HG03469 (cell line): ENCODE measurements around the gene BCAS2.

Experiments used
- ATAC-seq: cut with Tn5 transposase; IDR thresholded peaks from one replicate; pipeline ENCODE4 v1.9.1; 2021; ENCODE audit warnings: mild to moderate bottlenecking, moderate library complexity, moderate number of reproducible peaks; ENCODE audit not compliant: unreplicated experiment

BCAS2 gene

DNA sequence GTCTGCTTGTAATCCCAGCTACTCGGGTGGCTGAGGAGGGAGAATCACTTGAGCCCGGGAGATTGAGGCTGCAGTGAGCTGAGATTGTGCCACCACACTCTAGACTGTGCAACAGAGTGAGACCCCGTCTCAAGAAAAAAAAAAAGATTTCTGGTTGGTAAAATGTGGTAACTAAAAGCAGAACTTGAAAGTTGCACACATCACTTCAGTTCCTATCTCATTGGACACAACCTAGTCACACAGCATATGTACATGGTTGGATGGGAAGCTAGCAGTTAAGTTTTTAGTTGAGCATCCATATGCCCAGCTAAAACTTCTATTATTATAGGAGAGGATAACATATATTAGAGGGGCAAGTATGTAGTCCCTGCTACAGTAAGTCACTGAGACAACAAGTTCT, 22.1 kb downstream of the BCAS2 start:
- ATAC-seq: peak; percentile 77

DNA sequence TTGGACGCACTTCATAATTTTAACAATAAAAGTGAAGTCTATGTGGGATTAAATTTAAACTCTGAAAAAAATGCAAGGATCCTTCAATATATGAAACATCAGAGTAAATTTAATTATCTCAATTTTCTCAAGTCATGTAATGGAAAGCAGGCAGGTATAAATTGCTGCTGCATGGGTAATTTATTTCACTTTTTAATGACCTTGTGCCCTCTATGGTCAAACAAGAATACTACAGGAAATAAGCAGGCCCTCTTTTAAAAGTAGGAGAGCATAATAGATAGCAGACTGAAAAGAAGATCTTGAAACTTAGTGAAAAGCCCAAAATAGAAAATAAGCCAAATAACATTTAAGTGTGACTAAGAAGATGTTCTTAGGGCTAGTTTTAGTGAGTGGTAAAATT, 22.9 kb downstream of the BCAS2 start:
- ATAC-seq: no peak

DNA sequence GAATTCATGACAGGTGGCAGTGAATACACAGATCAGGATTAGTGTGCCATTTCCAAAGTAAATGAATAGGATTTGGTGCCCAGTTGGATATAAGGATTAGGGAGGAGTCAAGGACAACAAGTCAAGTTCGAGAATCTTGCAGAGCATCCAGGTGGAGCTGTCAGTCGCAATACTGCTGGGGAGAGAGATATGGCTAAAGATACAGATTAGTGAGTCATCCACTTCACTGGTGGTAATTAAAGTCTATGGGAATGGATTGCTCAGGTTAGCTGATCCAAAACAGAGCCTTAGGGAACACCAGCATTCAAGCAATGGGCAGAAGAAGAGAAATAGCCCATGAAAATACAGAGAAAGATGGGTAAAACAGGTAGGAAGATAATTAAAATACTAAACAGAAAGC, 26.8 kb downstream of the BCAS2 start:
- no peak for ATAC-seq

DNA sequence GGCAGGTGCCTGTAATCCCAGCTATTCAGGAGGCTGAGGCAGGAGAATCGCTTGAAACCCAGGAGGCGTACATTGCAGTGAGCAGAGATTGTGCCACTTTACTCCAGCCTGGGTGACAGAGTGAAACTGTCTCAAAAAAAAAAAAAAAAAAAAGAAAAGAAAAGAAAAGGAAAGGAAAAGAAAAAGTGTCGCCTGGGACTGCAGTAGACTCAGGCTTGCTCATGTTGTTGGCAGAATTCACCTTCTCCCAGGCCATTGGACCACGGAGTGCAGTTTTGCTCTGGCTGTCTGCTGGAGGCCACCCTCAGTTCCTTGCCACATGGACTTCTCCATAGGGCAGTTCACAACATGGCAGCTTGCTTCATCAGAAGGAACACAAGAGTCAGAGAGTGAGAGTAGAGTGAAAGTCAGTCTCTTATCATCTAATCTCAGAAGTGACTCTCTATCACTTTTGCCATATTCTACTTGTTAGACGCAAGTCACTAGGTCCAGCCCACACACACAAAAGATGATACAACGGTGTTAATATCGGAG, 29.2 kb downstream of the BCAS2 start:
- ATAC-seq: no peak

DNA sequence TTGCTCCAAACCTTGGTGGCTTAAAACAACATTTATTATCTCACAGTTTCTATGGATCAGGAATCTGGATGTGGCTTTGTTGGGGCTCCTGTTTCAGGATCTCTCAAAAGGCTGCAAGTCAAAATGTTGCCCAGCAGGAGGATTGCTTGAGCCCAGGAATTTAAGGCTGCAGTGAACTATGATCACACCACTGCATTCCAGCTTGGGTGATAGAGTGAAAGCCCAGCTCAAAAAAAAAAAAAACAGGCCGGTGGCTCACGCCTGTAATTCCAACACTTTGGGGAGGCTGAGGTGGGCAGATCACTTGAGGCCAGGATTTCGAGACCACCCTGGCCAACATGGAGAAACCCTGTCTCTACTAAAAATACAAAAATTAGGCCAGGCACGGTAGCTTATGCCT, 30.0 kb downstream of the BCAS2 start:
- no peak for ATAC-seq

DNA sequence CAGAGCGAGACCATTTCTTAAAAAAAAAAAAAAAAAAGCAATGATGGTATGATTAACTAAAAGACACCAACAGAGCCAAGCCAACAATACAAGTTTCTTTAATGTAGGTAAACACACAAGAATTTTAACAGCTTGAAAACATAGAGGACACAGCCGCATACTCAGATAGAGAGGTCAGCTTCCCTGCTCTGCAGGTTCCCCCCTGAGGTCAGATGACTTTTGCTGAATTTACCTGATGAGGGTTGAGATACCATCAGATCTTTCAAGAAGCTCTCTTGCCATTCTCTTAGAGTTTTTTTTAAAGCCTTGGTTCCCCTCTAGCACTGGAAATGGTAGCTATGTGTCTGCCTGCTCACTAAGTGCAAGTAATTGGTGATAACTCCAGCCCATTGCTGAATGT, 31.1 kb downstream of the BCAS2 start:
- no peak for ATAC-seq

DNA sequence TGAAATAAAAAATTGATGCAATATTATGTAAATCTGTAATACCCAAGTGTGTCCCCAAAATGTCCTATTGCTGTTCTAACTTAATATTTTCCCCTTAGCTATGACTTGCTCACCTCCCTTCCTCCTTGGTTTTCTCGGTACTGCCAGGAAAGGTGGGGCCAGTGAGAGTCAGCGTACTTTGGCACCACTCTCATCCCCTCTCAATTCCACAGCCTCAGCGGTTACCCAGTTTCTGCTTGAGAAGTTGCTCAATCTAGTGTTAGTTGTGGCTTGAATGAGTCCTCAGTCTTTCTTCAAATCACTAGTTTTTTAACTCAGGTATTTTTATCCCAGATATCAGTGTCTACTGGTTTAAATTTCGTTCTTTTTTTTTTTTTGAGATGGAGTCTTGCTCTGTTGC, 32.3 kb downstream of the BCAS2 start:
- ATAC-seq: no peak

DNA sequence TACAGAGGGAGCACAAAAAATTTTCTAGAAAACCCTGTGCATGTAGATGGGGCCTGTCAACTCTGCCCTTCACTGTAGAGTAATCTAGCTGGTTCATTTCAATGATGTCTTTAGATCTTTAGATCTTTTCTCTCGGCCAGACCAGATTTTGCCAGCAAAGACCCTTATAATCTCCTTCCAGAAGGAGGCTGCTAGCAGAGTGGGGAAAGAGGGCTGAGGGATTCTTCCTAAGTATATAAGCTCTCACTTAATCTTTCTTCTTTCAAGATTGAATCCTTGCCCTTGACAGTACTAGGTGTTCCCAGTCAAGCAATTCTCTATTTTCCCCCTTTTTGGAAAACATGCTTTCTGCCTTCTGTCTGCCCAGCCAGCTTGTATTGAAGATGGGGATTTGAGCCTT, 34.3 kb downstream of the BCAS2 start:
- no peak for ATAC-seq

DNA sequence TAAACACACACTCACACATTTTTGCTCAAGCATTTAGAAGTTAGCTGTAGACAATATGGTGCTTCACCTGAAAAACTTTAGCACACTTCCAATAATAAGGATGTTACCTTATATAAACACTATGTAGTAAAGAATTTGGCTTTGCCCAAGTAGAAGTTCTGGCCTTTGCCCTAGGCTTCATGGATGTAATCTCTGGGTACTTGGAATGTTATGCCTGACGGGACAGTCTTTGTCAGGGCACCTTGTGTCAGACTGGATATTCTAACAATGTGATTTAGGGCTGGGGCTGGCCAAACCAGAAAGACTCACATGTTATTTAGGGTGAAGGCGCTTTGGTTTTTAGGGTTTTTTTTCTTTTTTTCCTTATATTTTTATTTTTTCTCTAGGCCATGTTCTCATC, 35.6 kb downstream of the BCAS2 start:
- no peak for ATAC-seq

DNA sequence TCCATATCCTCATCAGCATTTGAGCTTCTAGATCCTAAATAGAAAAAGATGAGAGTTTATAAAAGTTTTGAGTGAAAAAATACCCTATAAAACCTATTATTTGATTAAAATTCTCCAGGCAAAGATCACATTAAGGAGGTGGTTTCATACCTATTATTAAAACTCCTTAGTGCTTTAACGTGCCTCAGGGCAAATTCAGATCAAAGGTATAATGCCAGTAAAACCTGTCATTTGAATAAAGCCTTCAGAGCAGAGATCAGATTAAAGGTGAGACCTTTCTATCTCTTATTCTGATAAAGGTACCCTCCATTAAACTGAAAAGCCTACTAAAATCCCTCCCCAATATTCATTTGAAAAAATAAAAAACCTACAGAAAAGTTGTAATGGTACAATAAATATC, 36.1 kb downstream of the BCAS2 start:
- ATAC-seq: no peak

DNA sequence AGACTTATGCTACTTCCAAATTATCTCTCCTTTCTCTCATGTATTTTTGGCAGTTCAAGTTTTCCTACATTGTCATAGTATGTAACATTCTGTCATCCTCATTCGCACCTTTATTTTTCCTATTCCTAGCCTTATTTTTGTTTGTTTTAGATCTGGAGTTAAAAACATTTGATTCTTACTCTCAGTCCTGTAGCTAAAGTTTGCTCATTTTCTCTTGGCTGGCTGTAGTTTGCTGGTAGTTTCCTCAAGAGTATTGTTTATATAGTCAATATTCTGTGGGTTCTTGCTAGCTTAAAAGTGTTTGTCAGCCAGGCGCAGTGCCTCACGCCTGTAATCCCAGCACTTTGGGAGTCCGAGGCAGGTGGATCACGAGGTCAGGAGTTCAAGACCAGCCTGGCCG, 40.6 kb downstream of the BCAS2 start:
- no peak for ATAC-seq

DNA sequence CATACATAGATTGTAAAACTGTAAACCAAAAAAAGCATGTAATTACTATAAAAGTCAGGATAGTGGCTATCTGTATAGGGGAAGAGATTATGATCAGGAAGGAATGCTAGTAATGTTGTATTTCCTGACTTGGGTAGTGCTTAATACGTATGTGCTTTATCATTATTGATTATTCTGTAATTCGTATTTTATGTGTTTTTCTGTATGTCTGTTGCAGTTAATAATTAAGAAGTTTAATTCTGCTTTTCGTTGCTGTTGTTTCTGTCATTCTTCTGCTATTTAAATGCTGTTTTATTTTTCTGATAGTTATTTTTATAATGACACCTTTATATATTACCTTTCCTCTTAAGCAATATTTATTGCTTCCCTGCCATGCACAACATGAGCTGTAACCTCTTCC, 41.1 kb downstream of the BCAS2 start:
- no peak for ATAC-seq

DNA sequence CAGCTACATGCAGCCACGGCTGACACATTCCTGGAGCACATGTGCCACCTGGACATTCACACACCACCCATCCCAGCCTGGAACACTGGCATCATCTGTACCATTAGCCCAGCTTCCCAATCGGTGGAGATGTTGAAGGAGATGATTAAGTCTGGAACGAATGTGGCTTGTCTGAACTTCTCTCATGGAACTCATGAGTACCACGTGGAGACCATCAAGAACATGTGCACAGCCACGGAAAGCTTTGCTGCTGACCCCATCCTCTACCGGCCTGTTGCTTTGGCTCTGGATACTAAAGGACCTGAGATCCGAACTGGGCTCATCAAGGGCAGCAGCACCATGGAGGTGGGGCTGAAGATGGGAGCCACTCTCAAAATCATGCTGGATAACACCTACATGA, 45.4 kb downstream of the BCAS2 start:
- ATAC-seq: no peak

DNA sequence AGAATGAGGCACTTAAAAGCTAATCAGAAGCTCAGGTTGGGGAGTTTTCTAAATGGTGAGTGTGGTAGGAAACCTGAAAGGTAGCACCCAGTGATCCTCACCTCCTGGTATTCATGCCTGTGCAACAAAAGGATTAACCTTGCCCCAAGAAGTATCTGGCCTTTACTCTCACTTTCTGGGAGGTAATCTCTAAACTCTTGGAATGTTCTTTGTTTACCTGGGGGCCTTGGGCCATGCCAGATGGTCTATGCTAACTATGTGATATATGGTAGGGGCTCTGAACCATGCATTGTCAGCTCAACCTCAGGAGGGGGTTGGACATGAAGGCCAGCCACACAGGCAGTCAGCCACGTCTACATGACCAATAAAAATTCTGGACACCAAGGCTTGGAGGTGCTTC, 46.0 kb downstream of the BCAS2 start:
- no peak for ATAC-seq

DNA sequence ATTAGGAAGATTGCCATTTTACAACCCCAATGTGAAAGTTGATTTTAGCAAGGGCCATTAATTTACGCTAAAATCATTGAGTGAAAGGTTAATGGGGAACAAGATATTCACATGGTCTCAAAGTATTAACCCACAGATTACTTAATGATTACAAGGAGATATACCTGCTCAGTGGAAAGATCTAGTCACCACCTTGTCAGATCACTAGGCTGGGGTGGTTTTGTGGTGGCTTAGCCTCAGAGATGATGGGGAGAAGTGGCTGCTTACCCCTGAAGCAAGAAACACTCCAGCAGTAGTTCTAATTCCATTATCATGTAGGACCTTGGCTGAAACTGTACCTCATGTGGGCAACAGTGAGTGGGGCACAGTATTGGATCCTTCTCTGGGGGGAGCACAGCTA, 50.3 kb downstream of the BCAS2 start:
- ATAC-seq: no peak

DNA sequence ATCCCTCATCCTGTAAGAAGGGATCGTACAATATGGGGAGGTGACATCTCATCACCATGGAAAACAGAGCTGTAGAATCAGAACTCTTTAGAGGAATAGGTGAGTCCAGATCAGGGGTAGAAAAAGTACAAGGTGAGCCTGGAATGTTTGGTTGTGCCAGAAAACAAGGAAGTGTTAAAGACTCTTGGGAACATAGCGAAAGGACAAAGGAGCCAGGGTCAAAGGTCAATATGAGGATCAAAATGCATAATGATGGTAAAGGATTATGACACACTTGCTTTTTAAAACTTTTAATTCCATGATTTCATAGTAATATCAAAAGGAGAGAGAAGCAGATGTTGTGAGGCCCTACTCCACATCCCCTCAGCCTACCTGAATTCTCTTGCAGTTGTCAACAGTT, 51.2 kb downstream of the BCAS2 start:
- ATAC-seq: no peak

DNA sequence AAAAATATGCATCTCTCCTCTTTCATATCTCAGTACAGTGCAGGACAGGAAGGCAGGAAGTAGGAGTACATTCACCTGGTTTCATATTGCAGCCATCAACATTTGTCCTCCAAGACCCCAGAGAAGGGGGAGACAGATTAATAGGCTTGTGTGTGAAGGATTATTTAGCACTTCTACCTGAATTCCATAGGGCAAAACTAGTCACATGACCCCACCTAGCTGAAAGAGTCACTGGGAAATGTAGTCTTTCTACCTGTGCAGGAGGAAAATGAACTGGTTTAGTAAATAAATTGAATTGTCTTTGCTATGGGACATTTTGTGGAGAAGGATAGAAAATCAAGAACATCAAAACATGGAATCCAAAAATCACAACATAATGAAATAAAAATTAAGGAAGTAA, 56.5 kb downstream of the BCAS2 start:
- ATAC-seq: no peak

DNA sequence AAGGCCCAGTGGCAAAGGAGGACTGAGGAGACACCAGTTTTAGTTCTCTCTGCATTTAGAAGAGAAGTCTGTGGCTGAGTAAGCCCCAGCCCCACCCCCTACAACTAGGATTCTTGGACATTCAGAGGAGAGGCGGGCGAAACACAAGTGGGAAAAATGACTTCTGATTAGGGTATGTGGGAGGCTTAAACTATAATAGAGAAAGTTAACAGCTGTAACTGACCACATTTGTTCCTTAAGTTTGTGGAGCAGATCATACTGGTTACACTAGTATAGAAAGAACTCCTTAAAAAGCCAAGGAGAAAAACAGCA, 59.2 kb downstream of the BCAS2 start:
- no peak for ATAC-seq

DNA sequence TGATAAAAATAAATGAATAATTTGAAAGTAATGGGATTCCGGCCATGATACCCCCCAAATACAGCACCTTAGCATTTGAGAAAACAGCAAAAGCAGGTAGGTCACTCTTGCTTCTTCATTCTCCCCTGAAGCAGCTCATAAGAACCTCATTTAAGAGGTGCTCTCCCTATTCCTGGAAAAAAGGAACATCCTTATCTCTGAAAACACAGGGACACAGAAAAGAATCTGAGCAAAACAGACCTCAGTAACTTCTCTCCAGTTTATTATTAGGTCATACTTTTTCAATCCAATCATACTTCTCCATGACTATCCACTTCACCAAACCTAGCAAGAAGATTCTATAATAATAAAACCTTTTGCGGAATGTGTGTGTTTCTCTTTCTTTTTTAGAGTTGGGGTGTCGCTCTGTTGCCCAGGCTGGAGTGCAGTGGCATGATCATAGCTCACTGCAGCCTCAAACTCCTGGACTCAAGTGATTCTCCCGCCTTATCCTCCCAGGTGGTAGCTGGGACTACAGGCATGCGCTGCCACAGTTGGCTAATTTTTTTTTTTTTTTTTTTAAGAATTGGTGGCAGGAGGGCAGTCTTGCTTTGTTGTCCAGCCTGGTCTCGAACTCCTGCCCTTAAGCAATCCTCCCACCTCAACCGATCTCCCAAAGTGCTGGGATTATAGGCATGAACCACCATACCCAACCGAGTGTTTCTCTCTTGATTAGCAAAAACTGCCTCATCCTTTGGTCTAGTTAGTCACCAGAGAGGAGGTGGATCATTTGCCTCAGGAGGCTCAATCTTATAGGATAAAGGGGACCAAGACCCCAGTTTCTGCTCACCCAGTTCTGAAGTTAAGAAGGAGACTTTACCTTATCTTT, 59.8 kb downstream of the BCAS2 start:
- no peak for ATAC-seq
